PC-9 (cell line): ENCODE results near the gene PLCL2.

Source experiments
- EZH2 ChIP-seq: fragments of 200-600 bp; sonication (generic); IDR thresholded peaks from 2 replicates; pipeline ENCODE4 v1.8.0; 2017; ENCODE audit warnings: antibody characterized with exemption, low read depth
- TF ChIP-seq, protein P1 (sequence below): fragments of 200-600 bp; sonication (generic); conservative IDR thresholded peaks from 2 replicates; pipeline ENCODE4 v1.6.1; 2017; ENCODE audit warnings: mixed run types, antibody characterized with exemption, mild to moderate bottlenecking, moderate library complexity

DNA sequence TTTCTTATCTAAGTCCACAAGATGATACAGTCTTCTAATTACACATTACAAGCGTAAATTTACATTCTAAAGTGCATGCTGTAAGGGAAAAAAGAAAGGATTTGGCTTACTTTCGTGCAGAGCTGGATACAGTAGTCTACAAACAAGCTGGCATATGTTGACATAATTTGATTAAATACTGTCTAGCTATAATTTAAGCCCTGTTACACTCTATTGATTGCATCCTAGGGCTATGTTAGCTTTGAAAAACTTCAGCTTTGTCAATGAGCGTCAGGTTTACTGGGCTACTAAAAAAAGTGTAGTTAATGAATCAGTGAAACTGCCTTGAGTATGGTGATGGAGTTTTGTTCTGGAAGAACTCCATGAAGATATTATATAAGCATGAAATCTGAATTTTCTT lies 24.5 kb upstream of the PLCL2 start:
- TF ChIP-seq, protein P1, sequence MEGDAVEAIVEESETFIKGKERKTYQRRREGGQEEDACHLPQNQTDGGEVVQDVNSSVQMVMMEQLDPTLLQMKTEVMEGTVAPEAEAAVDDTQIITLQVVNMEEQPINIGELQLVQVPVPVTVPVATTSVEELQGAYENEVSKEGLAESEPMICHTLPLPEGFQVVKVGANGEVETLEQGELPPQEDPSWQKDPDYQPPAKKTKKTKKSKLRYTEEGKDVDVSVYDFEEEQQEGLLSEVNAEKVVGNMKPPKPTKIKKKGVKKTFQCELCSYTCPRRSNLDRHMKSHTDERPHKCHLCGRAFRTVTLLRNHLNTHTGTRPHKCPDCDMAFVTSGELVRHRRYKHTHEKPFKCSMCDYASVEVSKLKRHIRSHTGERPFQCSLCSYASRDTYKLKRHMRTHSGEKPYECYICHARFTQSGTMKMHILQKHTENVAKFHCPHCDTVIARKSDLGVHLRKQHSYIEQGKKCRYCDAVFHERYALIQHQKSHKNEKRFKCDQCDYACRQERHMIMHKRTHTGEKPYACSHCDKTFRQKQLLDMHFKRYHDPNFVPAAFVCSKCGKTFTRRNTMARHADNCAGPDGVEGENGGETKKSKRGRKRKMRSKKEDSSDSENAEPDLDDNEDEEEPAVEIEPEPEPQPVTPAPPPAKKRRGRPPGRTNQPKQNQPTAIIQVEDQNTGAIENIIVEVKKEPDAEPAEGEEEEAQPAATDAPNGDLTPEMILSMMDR = no peak
- no peak for TF ChIP-seq EZH2
